HEK293T (cell line): ENCODE measurements around the gene LRSAM1.

Source experiments
- ARNT ChIP-seq: fragments of 450-650 bp; IDR thresholded peaks from 2 replicates; pipeline ENCODE4 v1.6.1; 2017; ENCODE audit warnings: mild to moderate bottlenecking
- BHLHE40 ChIP-seq: fragments of 450-650 bp; IDR thresholded peaks from 2 replicates; pipeline ENCODE4 v1.6.1; 2016; ENCODE audit warnings: mild to moderate bottlenecking, moderate library complexity, borderline replicate concordance
- ELF4 ChIP-seq: fragments of 450-650 bp; IDR thresholded peaks from 2 replicates; pipeline ENCODE4 v1.6.1; 2017; ENCODE audit warnings: antibody characterized with exemption
- FOXA1 ChIP-seq: fragments of 450-650 bp; IDR thresholded peaks from 2 replicates; pipeline ENCODE4 v1.6.1; 2016; ENCODE audit warnings: mild to moderate bottlenecking
- FOXK2 ChIP-seq: fragments of 450-650 bp; IDR thresholded peaks from 2 replicates; pipeline ENCODE4 v1.6.1; 2016; ENCODE audit warnings: mild to moderate bottlenecking
- FOXM1 ChIP-seq: fragments of 450-650 bp; IDR thresholded peaks from 2 replicates; pipeline ENCODE4 v1.6.1; 2017; ENCODE audit warnings: mild to moderate bottlenecking, borderline replicate concordance
- HDGF ChIP-seq: fragments of 450-650 bp; IDR thresholded peaks from 2 replicates; pipeline ENCODE4 v1.6.1; 2017; ENCODE audit warnings: antibody characterized with exemption, borderline replicate concordance
- L3MBTL2 ChIP-seq: fragments of 450-650 bp; conservative IDR thresholded peaks from 2 replicates; pipeline ENCODE4 v1.6.1; 2016; ENCODE audit warnings: mild to moderate bottlenecking
- LEF1 ChIP-seq: fragments of 450-650 bp; IDR thresholded peaks from 2 replicates; pipeline ENCODE4 v1.6.1; 2017; ENCODE audit warnings: mild to moderate bottlenecking, borderline replicate concordance
- NFRKB ChIP-seq: fragments of 450-650 bp; IDR thresholded peaks from 2 replicates; pipeline ENCODE4 v1.6.1; 2016; ENCODE audit warnings: mild to moderate bottlenecking, moderate library complexity
- SP1 ChIP-seq: fragments of 450-650 bp; IDR thresholded peaks from 2 replicates; pipeline ENCODE4 v1.6.1; 2017
- SUZ12 ChIP-seq: fragments of 450-650 bp; IDR thresholded peaks from 2 replicates; pipeline ENCODE4 v1.6.1; 2016; ENCODE audit warnings: mild to moderate bottlenecking
- ZNF384 ChIP-seq: fragments of 450-650 bp; IDR thresholded peaks from 2 replicates; pipeline ENCODE4 v1.6.1; 2016
- TF ChIP-seq, protein P1 (sequence below): fragments of 450-650 bp; IDR thresholded peaks from 2 replicates; pipeline ENCODE4 v1.6.1; 2016

DNA sequence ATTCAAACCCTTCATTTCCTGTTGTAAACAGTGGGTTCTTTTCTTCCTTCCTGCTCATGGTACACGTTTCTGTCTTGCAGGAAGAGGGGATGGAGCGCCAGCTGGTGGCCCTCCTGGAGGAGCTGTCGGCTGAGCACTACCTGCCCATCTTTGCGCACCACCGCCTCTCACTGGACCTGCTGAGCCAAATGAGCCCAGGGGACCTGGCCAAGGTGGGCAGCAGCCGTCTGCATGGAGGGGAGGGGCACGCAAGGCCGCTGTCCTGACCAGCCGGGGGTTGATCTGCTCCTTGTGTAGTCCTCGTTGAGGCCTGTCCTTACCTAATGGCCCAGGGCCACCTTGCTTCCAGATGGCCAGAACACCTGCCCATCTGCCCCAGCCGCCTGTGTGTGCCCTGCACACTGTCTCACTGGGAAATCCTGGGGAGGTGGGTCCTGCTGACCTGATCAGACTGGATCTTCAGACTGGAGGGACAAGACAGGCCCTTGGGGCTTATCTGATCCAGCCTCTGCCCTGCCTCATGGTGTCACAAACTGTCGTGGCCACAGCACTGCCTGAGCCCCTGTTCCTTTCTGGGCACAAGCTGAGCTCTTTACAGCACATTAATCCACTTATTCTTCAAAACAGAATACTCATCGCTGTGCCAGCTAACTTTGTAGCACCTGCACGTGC is 44.7 kb downstream of the LRSAM1 start:
- no peak for TF ChIP-seq L3MBTL2
- TF ChIP-seq BHLHE40, result no peak
- no peak for TF ChIP-seq SP1
- TF ChIP-seq FOXM1, result no peak
- TF ChIP-seq, protein P1, sequence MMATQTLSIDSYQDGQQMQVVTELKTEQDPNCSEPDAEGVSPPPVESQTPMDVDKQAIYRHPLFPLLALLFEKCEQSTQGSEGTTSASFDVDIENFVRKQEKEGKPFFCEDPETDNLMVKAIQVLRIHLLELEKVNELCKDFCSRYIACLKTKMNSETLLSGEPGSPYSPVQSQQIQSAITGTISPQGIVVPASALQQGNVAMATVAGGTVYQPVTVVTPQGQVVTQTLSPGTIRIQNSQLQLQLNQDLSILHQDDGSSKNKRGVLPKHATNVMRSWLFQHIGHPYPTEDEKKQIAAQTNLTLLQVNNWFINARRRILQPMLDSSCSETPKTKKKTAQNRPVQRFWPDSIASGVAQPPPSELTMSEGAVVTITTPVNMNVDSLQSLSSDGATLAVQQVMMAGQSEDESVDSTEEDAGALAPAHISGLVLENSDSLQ, result no peak
- no peak for TF ChIP-seq HDGF
- TF ChIP-seq SUZ12, result no peak
- no peak for TF ChIP-seq ZNF384
- no peak for TF ChIP-seq FOXA1
- no peak for TF ChIP-seq ELF4
- no peak for TF ChIP-seq FOXK2
- no peak for TF ChIP-seq NFRKB
- no peak for TF ChIP-seq LEF1
- no peak for TF ChIP-seq ARNT
